Astrocyte (in vitro differentiated cells and primary cell): ENCODE data around the gene EGFL7. TPM values are rescaled to one million over a fixed set of nuclear protein-coding genes. Genes with fewer than 3 reads are reported as not detected.

Experiments
- DNase-seq: peaks from one replicate; pipeline ENCODE4 v3.0.0-alpha.2; 2010; ENCODE audit warnings: low read depth
- FAIRE-seq: peaks from 2 replicates; lab custom pipeline; 2011; peaks lifted over from hg19 to GRCh38; lab: Jason Lieb, UNC
- H2AFZ ChIP-seq: 2 replicates; pipeline ENCODE4 v1.6.0; 2012; ENCODE audit warnings: low read depth, low read length, inconsistent platforms
- H3K27ac ChIP-seq: 2 replicates; pipeline ENCODE4 v1.5.1; 2011; ENCODE audit warnings: low read depth, low read length, inconsistent platforms
- H3K27me3 ChIP-seq: 2 replicates; pipeline ENCODE4 v1.6.0; 2011; ENCODE audit warnings: low read length, inconsistent platforms; ENCODE audit not compliant: insufficient read depth
- H3K36me3 ChIP-seq: 2 replicates; pipeline ENCODE4 v1.5.1; 2011; ENCODE audit warnings: low read length, inconsistent platforms; ENCODE audit not compliant: insufficient read depth
- H3K4me1 ChIP-seq: 2 replicates; pipeline ENCODE4 v1.5.1; 2011; ENCODE audit warnings: low read length, inconsistent platforms; ENCODE audit not compliant: insufficient read depth
- H3K4me2 ChIP-seq: 2 replicates; pipeline ENCODE4 v1.6.0; 2012; ENCODE audit warnings: low read length, inconsistent platforms
- H3K4me3 ChIP-seq: 2 replicates; pipeline ENCODE4 v1.5.1; 2011; ENCODE audit warnings: low read depth, mild to moderate bottlenecking, low read length, inconsistent platforms; ENCODE audit not compliant: insufficient read depth
- H3K79me2 ChIP-seq: 2 replicates; pipeline ENCODE4 v1.6.0; 2012; ENCODE audit warnings: mild to moderate bottlenecking, low read length, inconsistent platforms; ENCODE audit not compliant: insufficient read depth
- H3K9ac ChIP-seq: 2 replicates; pipeline ENCODE4 v1.6.0; 2012; ENCODE audit warnings: mild to moderate bottlenecking, low read length, inconsistent platforms
- H3K9me3 ChIP-seq: 2 replicates; pipeline ENCODE4 v1.5.1; 2012; ENCODE audit warnings: low read depth, mild to moderate bottlenecking, low read length, inconsistent platforms; ENCODE audit not compliant: insufficient read depth
- H4K20me1 ChIP-seq: 2 replicates; pipeline ENCODE4 v1.6.0; 2012; ENCODE audit warnings: low read length, inconsistent platforms; ENCODE audit not compliant: insufficient read depth
- H3K27ac Mint-ChIP-seq: one replicate; pipeline ENCODE4 v1.8.0; 2021; ENCODE audit warnings: mild to moderate bottlenecking, mixed read lengths; ENCODE audit not compliant: unreplicated experiment
- H3K27me3 Mint-ChIP-seq: one replicate; pipeline ENCODE4 v1.8.0; 2021; ENCODE audit warnings: low read depth, mixed read lengths; ENCODE audit not compliant: unreplicated experiment
- H3K36me3 Mint-ChIP-seq: one replicate; pipeline ENCODE4 v1.8.0; 2021; ENCODE audit warnings: low read depth, mixed read lengths; ENCODE audit not compliant: unreplicated experiment
- H3K4me1 Mint-ChIP-seq: one replicate; pipeline ENCODE4 v1.8.0; 2021; ENCODE audit warnings: low read depth, mixed read lengths; ENCODE audit not compliant: unreplicated experiment
- H3K4me3 Mint-ChIP-seq: one replicate; pipeline ENCODE4 v1.8.0; 2021; ENCODE audit warnings: mild to moderate bottlenecking, moderate library complexity, mixed read lengths; ENCODE audit not compliant: unreplicated experiment
- H3K9me3 Mint-ChIP-seq: one replicate; pipeline ENCODE4 v1.8.0; 2021; ENCODE audit warnings: mild to moderate bottlenecking, mixed read lengths; ENCODE audit not compliant: unreplicated experiment
- CTCF ChIP-seq: IDR thresholded peaks from 2 replicates; pipeline ENCODE4 v1.5.1; 2011; ENCODE audit warnings: low read depth, mild to moderate bottlenecking, inconsistent platforms, low read length, moderate library complexity; ENCODE audit not compliant: insufficient read depth
- EZH2 ChIP-seq: IDR thresholded peaks from 2 replicates; pipeline ENCODE4 v1.6.1; 2012; ENCODE audit warnings: mild to moderate bottlenecking, low read length, inconsistent platforms; ENCODE audit not compliant: insufficient read depth
- total RNA-seq: library from RNA; stranded (reverse); gene quantifications from 2 replicates; pipeline ENCODE4 v1.2.1, GENCODE V29; 2021

The EGFL7 gene
- total RNA-seq, 1 donor from 2014 or later: 12.3 TPM

GRCh38 chr9:136673088-136673974, 10.6 kb downstream of the EGFL7 start:
- Mint-ChIP-seq H3K4me1 (no peaks in the 10 kb centered on the region), H3K4me3 (no peak overlapping the region), H3K27me3 (no peaks in the 10 kb centered on the region), H3K36me3 (no peaks in the 10 kb centered on the region), H3K27ac (no peak overlapping the region), H3K9me3 (no peaks in the 10 kb centered on the region)
- Histone ChIP-seq H2AFZ (no peak overlapping the region), H3K4me2 (no peak overlapping the region), H3K9ac (no peak overlapping the region), H4K20me1 (peaks cover 8% of the 10 kb centered on the region), H3K4me3 (no peak overlapping the region), H3K27me3 (no peaks in the 10 kb centered on the region), H3K9me3 (no peaks in the 10 kb centered on the region), H3K79me2 (no peaks in the 10 kb centered on the region), H3K36me3 (no peaks in the 10 kb centered on the region), H3K4me1 (no peaks in the 10 kb centered on the region), H3K27ac (no peak overlapping the region)
- FAIRE-seq (no peak), DNase-seq (no peak)
- TF ChIP-seq EZH2 (no peak), CTCF (no peak)

GRCh38 chr9:136673975-136674785, 11.5 kb downstream of the EGFL7 start:
- TF ChIP-seq CTCF: no peak
- TF ChIP-seq EZH2: no peak
- H3K79me2 ChIP-seq: peaks cover 4% of the 10 kb centered on the region
- H3K36me3 ChIP-seq: no peaks in the 10 kb centered on the region
- Mint-ChIP-seq H3K4me1 (no peaks in the 10 kb centered on the region), H3K9me3 (no peaks in the 10 kb centered on the region), H3K36me3 (no peaks in the 10 kb centered on the region), H3K27me3 (no peaks in the 10 kb centered on the region), H3K4me3 (no peak overlapping the region), H3K27ac (no peak overlapping the region)
- no peak for DNase-seq
- H3K27ac ChIP-seq: no peak overlapping the region
- H3K27me3 ChIP-seq: no peaks in the 10 kb centered on the region
- no peak overlapping the region for H3K9ac ChIP-seq
- no peaks in the 10 kb centered on the region for H3K4me1 ChIP-seq
- H4K20me1 ChIP-seq: peaks cover 16% of the 10 kb centered on the region
- no peak overlapping the region for H3K4me2 ChIP-seq
- no peak for FAIRE-seq
- no peak overlapping the region for H3K4me3 ChIP-seq
- no peaks in the 10 kb centered on the region for H3K9me3 ChIP-seq
- no peak overlapping the region for H2AFZ ChIP-seq
